Ovary (tissue), 9 donors: ENCODE measurements around the gene NEK3. TPM values are rescaled to one million over a fixed set of nuclear protein-coding genes. Genes with fewer than 3 reads are reported as not detected.
"Not testable (repeated sequence)": the region's sequence is repeated elsewhere in the genome, so short reads cannot be mapped to it uniquely, and the experiment has no call there.

Source experiments
- DNase-seq, 5 donors: peaks; one replicate each; pipeline ENCODE4 v3.0.0-alpha.2; 2019 to 2020
- H3K27ac ChIP-seq, 2 donors: fragments of 200-600 bp; one replicate each; pipeline versions ENCODE4 v1.5.1 to v1.8.0; 2019 to 2022
- H3K27me3 ChIP-seq: fragments of 200-600 bp; one replicate; pipeline ENCODE4 v1.8.0; 2022
- H3K36me3 ChIP-seq: fragments of 200-600 bp; sonication (generic); one replicate; pipeline ENCODE4 v1.5.1; 2019
- H3K4me1 ChIP-seq: one replicate; pipeline ENCODE4 v1.8.1; 2013; ENCODE audit warnings: mild to moderate bottlenecking, moderate library complexity; ENCODE audit not compliant: insufficient read depth
- H3K4me3 ChIP-seq: fragments of 200-600 bp; sonication (generic); one replicate; pipeline ENCODE4 v1.5.1; 2017
- H3K9me3 ChIP-seq, 2 donors: fragments of 200-600 bp in 1 of 2; sonication (generic) in 1 of 2; one replicate each; pipeline versions ENCODE4 v1.5.1 to v1.8.1; 2013 to 2019; ENCODE audit warnings: mild to moderate bottlenecking in 1 of 2, moderate library complexity in 1 of 2
- EP300 ChIP-seq: sonication (generic); formaldehyde crosslinking; IDR thresholded peaks from one replicate; pipeline ENCODE4 v1.6.1; 2017; ENCODE audit warnings: antibody characterized with exemption
- POLR2A ChIP-seq: fragments of 450-650 bp; IDR thresholded peaks from one replicate; pipeline ENCODE4 v1.6.1; 2017; ENCODE audit warnings: antibody characterized with exemption, mild to moderate bottlenecking, moderate library complexity
- WGBS, 3 donors: extraction: QIAGEN DNeasy Blood & Tissue Kit in 1 of 3; methylation state at CpG; one replicate each; pipeline versions ENCODE4 v1.1.5 to v1.1.7; 2013 to 2017; 5-methylcytosine and 5-hydroxymethylcytosine counted together
- intact Hi-C, 4 donors: fragments of 100-400 bp; cut with DNase I; formaldehyde crosslinking; loops; one replicate each; pipeline versions ENCODE4 v1.11.0 to v1.15.1; 2022 to 2023
- polyA plus RNA-seq, 2 donors: library from polyadenylated mRNA; stranded (reverse); fragments of 200-250 nt in 1 of 2; fragments of 350-450 nt in 1 of 2; fragmentation: Illumina TruSeq in 1 of 2; extraction: RNeasy Lipid Tissue Mini Kit (QIAGEN cat#74804) in 1 of 2; gene quantifications; one replicate each; pipeline ENCODE4 v1.2.3, GENCODE V29; 2013 to 2014
- total RNA-seq, 7 donors: library from RNA; depleted of rRNA in 2 of 7; stranded (reverse); fragments of >200 nt in 2 of 7; fragmentation: NEBNext Ultra II Directional in 3 of 7; extraction: Animal tissue kit (Norgen Biotek cat#: 25700) in 3 of 7; gene quantifications; one replicate each; pipeline versions ENCODE4 v1.1.0 to v1.2.4, GENCODE V29; 2016 to 2023
- TF ChIP-seq, protein P1 (sequence below), 3 donors: fragments of 450-650 bp in 2 of 3; fragments of 200-600 bp in 1 of 3; IDR thresholded peaks; one replicate each; pipeline versions ENCODE4 v1.5.1 to v1.8.0; 2016 to 2022; ENCODE audit warnings: antibody characterized with exemption in 3 of 3, mild to moderate bottlenecking in 1 of 3
- donor health status: DM: no; HTN: no; CAD: no; lungs with moderate emphysema.
- donor health status: DM: no; HTN: no; CAD: no.
- donor health status: Bipolar disorder and iron deficiency.
- donor health status: DM: yes; HTN: yes; CAD: no.
- donor health status: DM: no; HTN: no; CAD: no.
- donor health status: DM: yes; HTN: yes; CAD: no.

NEK3 gene
- total and polyA plus RNA-seq, 9 donors = 7.1 to 17.4 (median 11.7) TPM

DNA sequence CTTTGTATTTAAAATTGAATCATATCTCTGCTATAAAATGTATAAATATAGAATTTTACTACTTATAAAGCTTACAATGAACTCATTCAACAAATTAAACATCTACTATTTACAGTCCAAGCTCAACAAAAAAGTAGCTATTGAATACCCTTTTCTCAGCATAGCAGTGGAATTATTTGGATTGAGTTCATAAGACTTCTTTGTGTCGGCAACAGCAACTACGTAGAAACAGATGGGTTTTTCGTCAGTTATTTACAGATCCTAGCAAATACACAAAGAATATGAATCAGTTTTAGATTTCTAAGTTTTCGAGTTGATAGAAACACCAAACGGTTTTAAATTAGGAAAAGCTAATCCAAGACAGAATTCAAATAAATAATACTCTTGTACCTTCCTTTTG lies 10.4 kb upstream of the NEK3 start:
- 89 to 90% (median 90%) methylated on average over 5 of the region's 5 CpGs for WGBS, 3 donors
- no peaks in the 10 kb centered on the region for H3K36me3 ChIP-seq
- H3K4me3 ChIP-seq = no peak overlapping the region
- no peaks in the 10 kb centered on the region for H3K4me1 ChIP-seq
- DNase-seq = no peak
- H3K27ac ChIP-seq = no peak overlapping the region
- no peak for TF ChIP-seq EP300
- TF ChIP-seq, protein P1, sequence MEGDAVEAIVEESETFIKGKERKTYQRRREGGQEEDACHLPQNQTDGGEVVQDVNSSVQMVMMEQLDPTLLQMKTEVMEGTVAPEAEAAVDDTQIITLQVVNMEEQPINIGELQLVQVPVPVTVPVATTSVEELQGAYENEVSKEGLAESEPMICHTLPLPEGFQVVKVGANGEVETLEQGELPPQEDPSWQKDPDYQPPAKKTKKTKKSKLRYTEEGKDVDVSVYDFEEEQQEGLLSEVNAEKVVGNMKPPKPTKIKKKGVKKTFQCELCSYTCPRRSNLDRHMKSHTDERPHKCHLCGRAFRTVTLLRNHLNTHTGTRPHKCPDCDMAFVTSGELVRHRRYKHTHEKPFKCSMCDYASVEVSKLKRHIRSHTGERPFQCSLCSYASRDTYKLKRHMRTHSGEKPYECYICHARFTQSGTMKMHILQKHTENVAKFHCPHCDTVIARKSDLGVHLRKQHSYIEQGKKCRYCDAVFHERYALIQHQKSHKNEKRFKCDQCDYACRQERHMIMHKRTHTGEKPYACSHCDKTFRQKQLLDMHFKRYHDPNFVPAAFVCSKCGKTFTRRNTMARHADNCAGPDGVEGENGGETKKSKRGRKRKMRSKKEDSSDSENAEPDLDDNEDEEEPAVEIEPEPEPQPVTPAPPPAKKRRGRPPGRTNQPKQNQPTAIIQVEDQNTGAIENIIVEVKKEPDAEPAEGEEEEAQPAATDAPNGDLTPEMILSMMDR (IDR thresholded peaks at IDR 0.05) = no peak
- no peak for TF ChIP-seq POLR2A
- intact Hi-C loops = no loop called here
- no peaks in the 10 kb centered on the region for H3K9me3 ChIP-seq
- H3K27me3 ChIP-seq = no peaks in the 10 kb centered on the region

DNA sequence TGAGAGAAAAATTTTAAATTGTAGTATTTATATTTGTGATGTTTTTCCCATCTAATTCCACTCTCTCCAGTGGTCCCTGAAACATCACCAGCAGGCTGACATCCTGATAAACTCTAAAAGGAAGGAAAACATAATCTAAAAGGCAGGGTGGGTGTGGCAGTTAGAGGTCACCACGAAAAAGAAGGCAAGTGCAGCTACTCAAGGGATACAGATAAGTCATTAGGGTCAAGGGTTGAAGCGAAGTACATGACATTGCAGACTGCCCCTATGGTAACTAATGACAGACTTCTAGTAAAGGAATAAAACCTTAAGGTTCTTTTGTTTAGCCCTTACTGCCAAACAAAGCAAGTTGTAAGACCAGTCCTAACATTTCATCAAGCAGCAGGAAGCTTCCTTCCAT lies 6.0 kb upstream of the NEK3 start:
- WGBS, 3 donors = 61 to 65% (median 63%) methylated on average over 2 of the region's 2 CpGs
- DNase-seq = no peak
- no peaks in the 10 kb centered on the region for H3K9me3 ChIP-seq
- no peaks in the 10 kb centered on the region for H3K36me3 ChIP-seq
- H3K4me3 ChIP-seq = no peak overlapping the region
- intact Hi-C loops = no loop called here
- TF ChIP-seq, protein P1 (IDR thresholded peaks at IDR 0.05) = no peak
- TF ChIP-seq EP300 (no peak), POLR2A (no peak)
- peaks cover 1% of the 10 kb centered on the region for H3K4me1 ChIP-seq
- H3K27me3 ChIP-seq = no peaks in the 10 kb centered on the region
- H3K27ac ChIP-seq = no peak overlapping the region

- Histone ChIP-seq H3K27me3 (no peaks in the 10 kb centered on the region), H3K4me1 (peaks cover 3% of the 10 kb centered on the region), H3K9me3 (no peaks in the 10 kb centered on the region), H3K4me3 (no peak overlapping the region), H3K27ac (no peak overlapping the region), H3K36me3 (no peaks in the 10 kb centered on the region)
- DNase-seq = no peak
- intact Hi-C loops = no loop called here
- TF ChIP-seq POLR2A (no peak), EP300 (no peak)
- TF ChIP-seq, protein P1 (IDR thresholded peaks at IDR 0.05) = no peak
Observed at GRCh38 chr13:52164989-52165388, 5.6 kb upstream of the NEK3 start.

DNA sequence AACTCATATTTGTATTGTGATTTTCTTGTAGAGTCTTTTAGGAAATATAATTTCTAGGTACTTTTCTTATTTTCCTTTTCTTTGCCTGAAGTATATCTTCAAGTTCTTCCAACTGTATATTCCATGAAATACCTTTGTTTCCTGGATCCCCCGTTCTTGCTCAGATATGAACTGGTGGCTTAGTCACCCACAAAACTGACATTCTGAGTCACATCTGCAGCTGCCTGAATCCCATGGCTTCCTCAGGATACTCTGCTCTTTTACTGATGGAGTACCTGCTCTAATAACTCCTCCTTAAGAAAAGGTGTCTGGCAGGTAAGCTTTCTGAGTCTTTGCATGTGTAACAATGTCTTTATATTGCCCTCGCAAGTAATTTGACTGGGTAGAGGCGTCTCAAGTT lies 4.5 kb upstream of the NEK3 start:
- H3K4me3 ChIP-seq, H3K27me3 ChIP-seq, intact Hi-C loops, H3K4me1 ChIP-seq, H3K9me3 ChIP-seq, DNase-seq, H3K36me3 ChIP-seq, H3K27ac ChIP-seq: not testable (repeated sequence)
- 81 to 85% (median 82%) methylated on average over 3 of the region's 3 CpGs for WGBS, 3 donors

- TF ChIP-seq EP300 (no peak), POLR2A (no peak)
- TF ChIP-seq, protein P1 (IDR thresholded peaks at IDR 0.05) = no peak
- Histone ChIP-seq H3K27me3 (no peaks in the 10 kb centered on the region), H3K36me3 (no peaks in the 10 kb centered on the region), H3K4me3 (no peak overlapping the region), H3K9me3 (no peaks in the 10 kb centered on the region), H3K27ac (no peak overlapping the region), H3K4me1 (peaks cover 6% of the 10 kb centered on the region)
- intact Hi-C loops = no loop called here
- no peak for DNase-seq
- 48 to 51% (median 51%) methylated on average over 5 of the region's 5 CpGs for WGBS, 3 donors
Observed at GRCh38 chr13:52162279-52163101, 3.1 kb upstream of the NEK3 start.
